Raji (cell line): ENCODE data around the gene ESRRG.

Experiments
- POLR2A ChIP-seq: IDR thresholded peaks from 2 replicates; pipeline ENCODE4 v1.6.1; 2011; ENCODE audit warnings: low read depth, low read length, control low read depth; ENCODE audit not compliant: insufficient read depth

ESRRG gene

GRCh38 chr1:216532251-216532798 lies 190.9 kb downstream of the ESRRG start:
- TF ChIP-seq POLR2A, result no peak

- TF ChIP-seq POLR2A, result no peak
Measured at GRCh38 chr1:216531263-216532239, 191.7 kb downstream of the ESRRG start.

- no peak for TF ChIP-seq POLR2A
Measured at GRCh38 chr1:216528816-216529215, 194.4 kb downstream of the ESRRG start.

- no peak for TF ChIP-seq POLR2A
Measured at GRCh38 chr1:216523449-216524190, 199.6 kb downstream of the ESRRG start.

- no peak for TF ChIP-seq POLR2A
Measured at GRCh38 chr1:216523043-216523442, 200.2 kb downstream of the ESRRG start.

- no peak for TF ChIP-seq POLR2A
Measured at GRCh38 chr1:216521477-216521876, 201.8 kb downstream of the ESRRG start.

GRCh38 chr1:216518844-216519627 lies 204.2 kb downstream of the ESRRG start:
- TF ChIP-seq POLR2A, result no peak

GRCh38 chr1:216502528-216503162 lies 220.6 kb downstream of the ESRRG start:
- TF ChIP-seq POLR2A, result no peak

- no peak for TF ChIP-seq POLR2A
Measured at GRCh38 chr1:216500273-216500967, 222.8 kb downstream of the ESRRG start.

GRCh38 chr1:216499581-216500272 lies 223.5 kb downstream of the ESRRG start:
- TF ChIP-seq POLR2A, result no peak

GRCh38 chr1:216498277-216498676 lies 225.0 kb downstream of the ESRRG start:
- TF ChIP-seq POLR2A, result no peak

- TF ChIP-seq POLR2A, result no peak
Measured at GRCh38 chr1:216485042-216485441, 238.2 kb downstream of the ESRRG start.

GRCh38 chr1:216483672-216484401 lies 239.4 kb downstream of the ESRRG start:
- no peak for TF ChIP-seq POLR2A
